HG03571 (cell line): ENCODE results near the gene CSNK2A2.

ENCODE experiments used
- ATAC-seq: cut with Tn5 transposase; IDR thresholded peaks from one replicate; pipeline ENCODE4 v1.9.1; 2021; ENCODE audit not compliant: unreplicated experiment

The CSNK2A2 gene

GRCh38 chr16:58198022-58198683 lies at the start of gene CSNK2A2:
Gene CSNK2A2, minus strand, starts transcription at chr16:58198106. Its CDS starts 370 bp downstream, at chr16:58197736.
- peak; percentile 87 for ATAC-seq

- ATAC-seq = peak; percentile 92
These were observed 45.7 kb upstream of the CSNK2A2 start for GRCh38 chr16:58243528-58244004.

- ATAC-seq = no peak
These were observed 38.9 kb upstream of the CSNK2A2 start for GRCh38 chr16:58236831-58237230.

- ATAC-seq = peak; percentile 97
These were observed 38.4 kb upstream of the CSNK2A2 start for GRCh38 chr16:58236231-58236690.

GRCh38 chr16:58235663-58236062 lies 37.8 kb upstream of the CSNK2A2 start:
- ATAC-seq = no peak

GRCh38 chr16:58234831-58235595 lies 37.1 kb upstream of the CSNK2A2 start:
- ATAC-seq = no peak

- no peak for ATAC-seq
These were observed 32.4 kb upstream of the CSNK2A2 start for GRCh38 chr16:58230259-58230658.

GRCh38 chr16:58226790-58227189 lies 28.9 kb upstream of the CSNK2A2 start:
- no peak for ATAC-seq

- no peak for ATAC-seq
These were observed 28.2 kb upstream of the CSNK2A2 start for GRCh38 chr16:58225965-58226602.

GRCh38 chr16:58222532-58223316 lies 24.8 kb upstream of the CSNK2A2 start:
- ATAC-seq = no peak

- no peak for ATAC-seq
These were observed 21.5 kb upstream of the CSNK2A2 start for GRCh38 chr16:58219432-58219831.

- no peak for ATAC-seq
These were observed 20.9 kb upstream of the CSNK2A2 start for GRCh38 chr16:58218786-58219185.

- no peak for ATAC-seq
These were observed 19.5 kb upstream of the CSNK2A2 start for GRCh38 chr16:58217311-58217925.

GRCh38 chr16:58212824-58213655 lies 15.1 kb upstream of the CSNK2A2 start:
- no peak for ATAC-seq

GRCh38 chr16:58211846-58212245 lies 13.9 kb upstream of the CSNK2A2 start:
- no peak for ATAC-seq

- ATAC-seq = no peak
These were observed 13.3 kb upstream of the CSNK2A2 start for GRCh38 chr16:58211245-58211644.

- no peak for ATAC-seq
These were observed 7.5 kb upstream of the CSNK2A2 start for GRCh38 chr16:58205276-58206036.

- ATAC-seq = no peak
These were observed 3.3 kb upstream of the CSNK2A2 start for GRCh38 chr16:58201163-58201562.
